ENCODE results near the gene COLGALT1. TPM values are rescaled to one million over a fixed set of nuclear protein-coding genes. Genes with fewer than 3 reads are reported as not detected.
"Not testable (repeated sequence)": the region's sequence is repeated elsewhere in the genome, so short reads cannot be mapped to it uniquely, and the experiment has no call there.

COLGALT1 gene
- total RNA-seq, 3 donors from 2014 or later: 121 to 148 (median 139) TPM

GRCh38 chr19:17581211-17581874, 25.9 kb downstream of the COLGALT1 start:
- peaks cover 23% of the 10 kb centered on the region for H3K36me3 Mint-ChIP-seq (ENCODE audit: insufficient read depth)
- no peaks in the 10 kb centered on the region for H3K4me1 Mint-ChIP-seq (ENCODE audit: low read depth)
- DNase-seq (no peak), ATAC-seq (no peak)
- no peaks in the 10 kb centered on the region for H3K9me3 Mint-ChIP-seq
- no peak overlapping the region for H3K4me3 Mint-ChIP-seq
- no peaks in the 10 kb centered on the region for H3K27me3 Mint-ChIP-seq (ENCODE audit: low read depth)

GRCh38 chr19:17582613-17583012, 27.2 kb downstream of the COLGALT1 start:
- no peak overlapping the region for H3K4me3 Mint-ChIP-seq
- DNase-seq: no peak
- ATAC-seq: no peak
- peaks cover 21% of the 10 kb centered on the region for H3K36me3 Mint-ChIP-seq (ENCODE audit: insufficient read depth)
- no peaks in the 10 kb centered on the region for H3K9me3 Mint-ChIP-seq
- no peaks in the 10 kb centered on the region for H3K27me3 Mint-ChIP-seq (ENCODE audit: low read depth)
- H3K4me1 Mint-ChIP-seq (ENCODE audit: low read depth): no peaks in the 10 kb centered on the region

- ATAC-seq: no peak
- H3K27me3 Mint-ChIP-seq (ENCODE audit: low read depth): no peaks in the 10 kb centered on the region
- no peak overlapping the region for H3K4me3 Mint-ChIP-seq
- H3K36me3 Mint-ChIP-seq (ENCODE audit: insufficient read depth): peaks cover 18% of the 10 kb centered on the region
- no peaks in the 10 kb centered on the region for H3K9me3 Mint-ChIP-seq
- DNase-seq: no peak
- H3K4me1 Mint-ChIP-seq (ENCODE audit: low read depth): no peaks in the 10 kb centered on the region
These were observed 28.7 kb downstream of the COLGALT1 start for GRCh38 chr19:17584132-17584531.

- H3K4me1 Mint-ChIP-seq (ENCODE audit: low read depth); H3K36me3 Mint-ChIP-seq (ENCODE audit: insufficient read depth); H3K27me3 Mint-ChIP-seq (ENCODE audit: low read depth); H3K9me3 Mint-ChIP-seq; ATAC-seq; DNase-seq; H3K4me3 Mint-ChIP-seq: not testable (repeated sequence)
These were observed 29.9 kb downstream of the COLGALT1 start for GRCh38 chr19:17585395-17585794.

GRCh38 chr19:17590866-17591265, 35.4 kb downstream of the COLGALT1 start:
- Mint-ChIP-seq H3K4me3 (no peak overlapping the region), H3K36me3 (ENCODE audit: insufficient read depth) (no peaks in the 10 kb centered on the region), H3K4me1 (ENCODE audit: low read depth) (no peaks in the 10 kb centered on the region), H3K27me3 (ENCODE audit: low read depth) (peaks cover 25% of the 10 kb centered on the region), H3K9me3 (no peaks in the 10 kb centered on the region)
- DNase-seq (no peak), ATAC-seq (peak; percentile 80 to 84)

- not testable (repeated sequence) for ATAC-seq; H3K4me1 Mint-ChIP-seq (ENCODE audit: low read depth); DNase-seq; H3K4me3 Mint-ChIP-seq; H3K9me3 Mint-ChIP-seq; H3K36me3 Mint-ChIP-seq (ENCODE audit: insufficient read depth)
- peaks cover 25% of the 10 kb centered on the region for H3K27me3 Mint-ChIP-seq (ENCODE audit: low read depth)
These were observed 38.8 kb downstream of the COLGALT1 start for GRCh38 chr19:17594296-17594695.

GRCh38 chr19:17598063-17598462, 42.6 kb downstream of the COLGALT1 start:
- not testable (repeated sequence) for H3K9me3 Mint-ChIP-seq; H3K36me3 Mint-ChIP-seq (ENCODE audit: insufficient read depth); ATAC-seq; DNase-seq; H3K4me3 Mint-ChIP-seq; H3K4me1 Mint-ChIP-seq (ENCODE audit: low read depth)
- H3K27me3 Mint-ChIP-seq (ENCODE audit: low read depth): peaks cover 25% of the 10 kb centered on the region

GRCh38 chr19:17598953-17599352, 43.5 kb downstream of the COLGALT1 start:
- Mint-ChIP-seq H3K9me3 (no peaks in the 10 kb centered on the region), H3K36me3 (ENCODE audit: insufficient read depth) (no peaks in the 10 kb centered on the region), H3K4me3 (no peak overlapping the region), H3K4me1 (ENCODE audit: low read depth) (no peaks in the 10 kb centered on the region), H3K27me3 (ENCODE audit: low read depth) (peaks cover 30% of the 10 kb centered on the region)
- DNase-seq: no peak
- no peak for ATAC-seq

GRCh38 chr19:17599780-17600179, 44.3 kb downstream of the COLGALT1 start:
- Mint-ChIP-seq H3K4me3 (no peak overlapping the region), H3K27me3 (ENCODE audit: low read depth) (peaks cover 38% of the 10 kb centered on the region), H3K9me3 (no peaks in the 10 kb centered on the region), H3K4me1 (ENCODE audit: low read depth) (no peaks in the 10 kb centered on the region), H3K36me3 (ENCODE audit: insufficient read depth) (no peaks in the 10 kb centered on the region)
- no peak for DNase-seq
- ATAC-seq: no peak

GRCh38 chr19:17601683-17602082, 46.2 kb downstream of the COLGALT1 start:
- no peaks in the 10 kb centered on the region for H3K36me3 Mint-ChIP-seq (ENCODE audit: insufficient read depth)
- DNase-seq: no peak
- ATAC-seq: no peak
- peaks cover 38% of the 10 kb centered on the region for H3K27me3 Mint-ChIP-seq (ENCODE audit: low read depth)
- H3K4me1 Mint-ChIP-seq (ENCODE audit: low read depth): peaks cover 4% of the 10 kb centered on the region
- H3K9me3 Mint-ChIP-seq: no peaks in the 10 kb centered on the region
- H3K4me3 Mint-ChIP-seq: no peak overlapping the region

GRCh38 chr19:17602217-17602616, 46.8 kb downstream of the COLGALT1 start:
- peaks cover 7% of the 10 kb centered on the region for H3K4me1 Mint-ChIP-seq (ENCODE audit: low read depth)
- H3K4me3 Mint-ChIP-seq: no peak overlapping the region
- H3K36me3 Mint-ChIP-seq (ENCODE audit: insufficient read depth): no peaks in the 10 kb centered on the region
- DNase-seq: no peak
- ATAC-seq: no peak
- H3K27me3 Mint-ChIP-seq (ENCODE audit: low read depth): peaks cover 41% of the 10 kb centered on the region
- H3K9me3 Mint-ChIP-seq: no peaks in the 10 kb centered on the region

GRCh38 chr19:17602872-17603510, 47.5 kb downstream of the COLGALT1 start:
- DNase-seq: no peak
- Mint-ChIP-seq H3K4me3 (no peak overlapping the region), H3K9me3 (no peaks in the 10 kb centered on the region), H3K36me3 (ENCODE audit: insufficient read depth) (no peaks in the 10 kb centered on the region), H3K27me3 (ENCODE audit: low read depth) (peaks cover 41% of the 10 kb centered on the region), H3K4me1 (ENCODE audit: low read depth) (peaks cover 7% of the 10 kb centered on the region)
- no peak for ATAC-seq

GRCh38 chr19:17604372-17605025, 49.0 kb downstream of the COLGALT1 start:
- ATAC-seq: no peak
- Mint-ChIP-seq H3K4me3 (no peak overlapping the region), H3K4me1 (ENCODE audit: low read depth) (peaks cover 7% of the 10 kb centered on the region), H3K36me3 (ENCODE audit: insufficient read depth) (no peaks in the 10 kb centered on the region), H3K27me3 (ENCODE audit: low read depth) (peaks cover 41% of the 10 kb centered on the region), H3K9me3 (no peaks in the 10 kb centered on the region)
- DNase-seq: no peak

GRCh38 chr19:17605117-17605516, 49.7 kb downstream of the COLGALT1 start:
- no peaks in the 10 kb centered on the region for H3K9me3 Mint-ChIP-seq

More at GRCh38 chr19:17605117-17605516, 49.7 kb downstream of the COLGALT1 start:
- H3K36me3 Mint-ChIP-seq (ENCODE audit: insufficient read depth): no peaks in the 10 kb centered on the region
- peak overlapping the region; percentile 16 for H3K4me3 Mint-ChIP-seq
- no peak for DNase-seq
- ATAC-seq: no peak
- H3K4me1 Mint-ChIP-seq (ENCODE audit: low read depth): peaks cover 7% of the 10 kb centered on the region
- peaks cover 41% of the 10 kb centered on the region for H3K27me3 Mint-ChIP-seq (ENCODE audit: low read depth)

Data from activated T-cell treated with anti-CD3 and anti-CD28 coated beads, Interleukin-2, amount 50 U/mL, for 4 hours (primary cell).